Osteoblast (primary cell): ENCODE data around the gene CDK5RAP1. TPM values are rescaled to one million over a fixed set of nuclear protein-coding genes. Genes with fewer than 3 reads are reported as not detected.

Experiments used
- DNase-seq: peaks from one replicate; pipeline ENCODE4 v3.0.0; 2011; ENCODE audit warnings: low spot score, mixed read lengths; ENCODE audit not compliant: insufficient read length; ENCODE audit errors: missing footprints
- H2AFZ ChIP-seq: 2 replicates; pipeline ENCODE4 v1.6.0; 2011; ENCODE audit warnings: mild to moderate bottlenecking, low read length
- H3K27ac ChIP-seq: 2 replicates; pipeline ENCODE4 v1.5.1; 2011; ENCODE audit warnings: mild to moderate bottlenecking, low read depth, low read length, moderate library complexity
- H3K27me3 ChIP-seq: 2 replicates; pipeline ENCODE4 v1.6.0; 2012; ENCODE audit warnings: mild to moderate bottlenecking, control low read depth, inconsistent platforms, low read length, moderate library complexity; ENCODE audit not compliant: insufficient read depth
- H3K36me3 ChIP-seq: 2 replicates; pipeline ENCODE4 v1.5.1; 2011; ENCODE audit warnings: mild to moderate bottlenecking, low read length, control low read depth, moderate library complexity; ENCODE audit not compliant: insufficient read depth
- H3K4me1 ChIP-seq: 2 replicates; pipeline ENCODE4 v1.5.1; 2011; ENCODE audit warnings: mild to moderate bottlenecking, low read length, control low read depth, moderate library complexity; ENCODE audit not compliant: insufficient read depth
- H3K4me2 ChIP-seq: 2 replicates; pipeline ENCODE4 v1.6.0; 2011; ENCODE audit warnings: mild to moderate bottlenecking, low read length; ENCODE audit not compliant: insufficient read depth
- H3K4me3 ChIP-seq: fragments of 200-600 bp; sonication (generic); 3 replicates; pipeline ENCODE4 v1.5.1; 2012; ENCODE audit warnings: mild to moderate bottlenecking, low read length, inconsistent platforms; ENCODE audit not compliant: insufficient read depth
- H3K79me2 ChIP-seq: 2 replicates; pipeline ENCODE4 v1.6.0; 2012; ENCODE audit warnings: mild to moderate bottlenecking, low read length, control low read depth, inconsistent platforms; ENCODE audit not compliant: insufficient read depth
- H3K9me3 ChIP-seq: 2 replicates; pipeline ENCODE4 v1.5.1; 2011; ENCODE audit warnings: low read depth, low read length, control low read depth
- H4K20me1 ChIP-seq: 2 replicates; pipeline ENCODE4 v1.6.0; 2012; ENCODE audit warnings: mild to moderate bottlenecking, low read length, control low read depth; ENCODE audit not compliant: insufficient read depth
- total RNA-seq: library from RNA; depleted of rRNA; stranded (reverse); fragments of >200 nt; gene quantifications from 2 replicates; pipeline ENCODE4 v1.2.3, GENCODE V29; 2012
- TF ChIP-seq, protein P1 (sequence below): IDR thresholded peaks from 2 replicates; pipeline ENCODE4 v1.5.1; 2011; ENCODE audit warnings: mild to moderate bottlenecking, low read depth, low read length, moderate library complexity; ENCODE audit errors: extremely low read depth

The CDK5RAP1 gene
- total RNA-seq, 1 donor, result 16.6 TPM

DNA sequence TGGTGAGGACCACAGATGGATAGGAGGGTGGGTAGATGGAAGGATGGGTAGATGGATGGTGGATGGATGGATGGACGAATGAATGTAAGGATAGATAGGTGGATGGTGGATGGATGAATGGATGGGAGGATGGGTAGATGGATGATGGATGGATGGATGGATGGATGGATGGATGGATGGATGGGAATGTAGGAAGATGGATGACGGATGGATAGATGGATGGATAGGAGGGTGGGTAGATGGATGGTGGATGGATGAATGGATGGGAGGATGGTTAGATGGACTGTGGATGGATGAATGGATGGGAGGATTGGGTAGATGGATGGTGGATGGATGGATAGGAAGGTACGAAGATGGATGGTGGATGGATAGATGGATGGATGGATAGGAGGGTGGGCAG, 67.2 kb downstream of the CDK5RAP1 start:
- H3K4me2 ChIP-seq, result no peak overlapping the region
- no peak for DNase-seq
- no peaks in the 10 kb centered on the region for H3K4me1 ChIP-seq
- no peak overlapping the region for H2AFZ ChIP-seq
- peaks cover 17% of the 10 kb centered on the region for H3K27me3 ChIP-seq
- H3K36me3 ChIP-seq, result no peaks in the 10 kb centered on the region
- no peaks in the 10 kb centered on the region for H3K9me3 ChIP-seq
- no peaks in the 10 kb centered on the region for H4K20me1 ChIP-seq
- H3K4me3 ChIP-seq, result no peak overlapping the region
- TF ChIP-seq, protein P1, sequence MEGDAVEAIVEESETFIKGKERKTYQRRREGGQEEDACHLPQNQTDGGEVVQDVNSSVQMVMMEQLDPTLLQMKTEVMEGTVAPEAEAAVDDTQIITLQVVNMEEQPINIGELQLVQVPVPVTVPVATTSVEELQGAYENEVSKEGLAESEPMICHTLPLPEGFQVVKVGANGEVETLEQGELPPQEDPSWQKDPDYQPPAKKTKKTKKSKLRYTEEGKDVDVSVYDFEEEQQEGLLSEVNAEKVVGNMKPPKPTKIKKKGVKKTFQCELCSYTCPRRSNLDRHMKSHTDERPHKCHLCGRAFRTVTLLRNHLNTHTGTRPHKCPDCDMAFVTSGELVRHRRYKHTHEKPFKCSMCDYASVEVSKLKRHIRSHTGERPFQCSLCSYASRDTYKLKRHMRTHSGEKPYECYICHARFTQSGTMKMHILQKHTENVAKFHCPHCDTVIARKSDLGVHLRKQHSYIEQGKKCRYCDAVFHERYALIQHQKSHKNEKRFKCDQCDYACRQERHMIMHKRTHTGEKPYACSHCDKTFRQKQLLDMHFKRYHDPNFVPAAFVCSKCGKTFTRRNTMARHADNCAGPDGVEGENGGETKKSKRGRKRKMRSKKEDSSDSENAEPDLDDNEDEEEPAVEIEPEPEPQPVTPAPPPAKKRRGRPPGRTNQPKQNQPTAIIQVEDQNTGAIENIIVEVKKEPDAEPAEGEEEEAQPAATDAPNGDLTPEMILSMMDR, result no peak
- H3K27ac ChIP-seq, result no peak overlapping the region
- H3K79me2 ChIP-seq, result no peaks in the 10 kb centered on the region

DNA sequence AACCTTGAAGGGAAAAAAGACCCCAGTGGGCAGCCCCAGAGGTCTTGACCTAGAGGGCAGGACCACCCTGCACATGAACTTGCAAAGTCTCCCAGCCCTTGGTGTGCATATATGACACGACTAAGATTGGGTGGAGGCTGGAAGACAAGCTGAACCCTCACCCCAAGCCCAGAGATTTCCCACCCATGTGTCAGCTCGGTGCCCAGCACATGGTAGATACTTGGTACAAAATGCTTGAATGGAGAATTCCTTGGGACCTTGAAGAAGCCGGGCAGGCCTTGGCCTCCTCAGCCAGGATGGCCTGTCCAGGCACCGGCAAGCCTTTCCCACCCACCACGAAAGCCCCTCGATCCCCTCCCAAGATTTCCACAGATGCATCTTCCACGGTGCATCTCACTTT, 67.7 kb downstream of the CDK5RAP1 start:
- Histone ChIP-seq H3K9me3 (no peaks in the 10 kb centered on the region), H3K4me2 (no peak overlapping the region), H3K36me3 (no peaks in the 10 kb centered on the region), H3K4me3 (no peak overlapping the region), H3K4me1 (no peaks in the 10 kb centered on the region), H3K79me2 (no peaks in the 10 kb centered on the region), H2AFZ (no peak overlapping the region), H4K20me1 (no peaks in the 10 kb centered on the region), H3K27me3 (peaks cover 22% of the 10 kb centered on the region), H3K27ac (no peak overlapping the region)
- DNase-seq, result peak; percentile 8
- TF ChIP-seq, protein P1, result no peak

DNA sequence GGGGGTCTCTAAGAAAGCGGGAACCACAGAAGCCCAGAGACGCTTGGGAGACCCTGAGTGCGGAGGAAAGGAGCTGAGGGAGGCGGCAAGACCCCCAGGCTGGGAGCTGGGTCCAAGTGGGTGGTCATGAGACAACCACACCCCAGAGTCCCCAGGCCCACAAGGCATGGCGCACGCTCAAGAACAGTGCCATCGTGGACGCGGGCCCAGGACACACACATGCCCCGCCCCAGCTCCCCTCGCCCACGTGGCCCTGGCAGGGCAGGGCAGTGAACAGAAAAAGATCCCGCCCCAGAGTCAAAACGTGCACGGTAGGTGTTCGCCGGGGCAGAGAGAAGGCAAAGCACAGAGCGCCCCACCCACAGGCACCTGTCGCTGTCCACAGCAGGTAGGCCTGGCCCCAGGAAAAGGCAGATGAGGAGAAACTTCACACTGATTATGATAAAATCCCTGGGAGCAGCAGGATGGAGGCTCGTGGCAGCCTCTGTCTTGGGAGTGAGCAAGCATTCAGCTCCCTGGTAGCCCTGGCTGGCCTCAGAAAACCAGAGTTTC, 68.3 kb downstream of the CDK5RAP1 start:
- H3K27me3 ChIP-seq, result peaks cover 28% of the 10 kb centered on the region
- no peaks in the 10 kb centered on the region for H3K36me3 ChIP-seq
- no peak overlapping the region for H3K4me3 ChIP-seq
- no peak overlapping the region for H3K4me2 ChIP-seq
- TF ChIP-seq, protein P1, result no peak
- H3K27ac ChIP-seq, result no peak overlapping the region
- peak; percentile 46 for DNase-seq
- H2AFZ ChIP-seq, result no peak overlapping the region
- no peaks in the 10 kb centered on the region for H3K79me2 ChIP-seq
- H4K20me1 ChIP-seq, result no peaks in the 10 kb centered on the region
- no peaks in the 10 kb centered on the region for H3K9me3 ChIP-seq
- no peaks in the 10 kb centered on the region for H3K4me1 ChIP-seq

DNA sequence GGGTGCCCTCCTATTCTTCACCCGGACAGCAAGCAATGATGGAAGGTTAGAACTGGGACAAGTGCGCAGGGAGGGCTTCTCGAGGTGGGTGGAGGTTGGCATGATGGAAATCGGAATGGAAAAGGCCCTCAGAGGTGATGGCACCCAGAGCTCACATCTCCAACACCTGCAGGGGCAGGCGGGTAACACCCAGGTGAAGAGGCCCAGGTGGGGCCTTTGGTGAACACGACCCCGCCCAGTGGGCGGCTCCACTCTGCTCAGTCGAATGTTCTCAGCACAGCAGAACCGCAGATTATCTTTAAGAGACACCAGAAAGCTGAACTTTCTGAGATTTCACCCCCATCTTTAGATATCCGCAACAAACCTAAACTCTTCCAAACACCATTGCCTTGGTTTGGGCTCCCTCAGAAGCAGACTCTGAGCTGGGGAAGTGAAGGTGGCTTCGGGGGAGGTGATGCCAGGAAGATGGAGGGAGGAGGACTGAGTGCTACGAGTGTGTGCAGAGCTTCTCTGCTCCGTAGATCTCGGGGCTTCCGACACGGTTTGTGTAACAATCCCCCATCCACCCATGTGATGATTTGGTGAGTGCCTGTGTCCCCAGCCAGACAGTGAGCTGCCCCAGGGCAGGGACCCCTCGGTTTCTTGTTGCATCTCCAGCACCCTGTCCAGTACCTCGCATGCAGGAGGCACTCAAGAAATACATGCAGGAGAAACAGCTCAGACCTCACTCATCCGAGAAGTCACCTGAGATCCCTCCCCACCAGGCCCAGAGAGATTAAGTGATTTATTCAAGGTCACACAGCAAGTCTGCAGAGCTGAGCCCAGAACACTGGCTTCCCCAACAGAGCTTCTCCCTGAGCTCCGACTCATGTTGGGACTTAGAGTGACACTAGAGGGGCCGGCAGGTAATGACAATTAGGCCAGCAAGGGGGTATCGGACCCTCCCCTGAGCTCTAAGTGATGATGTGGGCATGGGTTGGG, 72.9 kb downstream of the CDK5RAP1 start:
- H3K9me3 ChIP-seq, result no peaks in the 10 kb centered on the region
- H3K79me2 ChIP-seq, result no peaks in the 10 kb centered on the region
- H2AFZ ChIP-seq, result no peak overlapping the region
- H3K27me3 ChIP-seq, result peaks cover 48% of the 10 kb centered on the region
- H3K27ac ChIP-seq, result no peak overlapping the region
- H3K36me3 ChIP-seq, result no peaks in the 10 kb centered on the region
- peak; percentile 59 for DNase-seq
- no peaks in the 10 kb centered on the region for H3K4me1 ChIP-seq
- H4K20me1 ChIP-seq, result no peaks in the 10 kb centered on the region
- no peak overlapping the region for H3K4me2 ChIP-seq
- H3K4me3 ChIP-seq, result no peak overlapping the region
- TF ChIP-seq, protein P1, result no peak
